ENCODE data around the gene CD163.
"Not testable (repeated sequence)": the region's sequence is repeated elsewhere in the genome, so short reads cannot be mapped to it uniquely, and the experiment has no call there.

Gene CD163

GRCh38 chr12:7503686-7504415 is at the start of gene CD163:
TSS of gene CD163 (minus strand) at chr12:7503777. CDS start at chr12:7503690, 87 bp downstream.
- Mint-ChIP-seq H3K4me3 (no peak within 1 kb of the TSS), H3K27me3 (peaks cover 9% of the 10 kb centered on the region), H3K4me1 (no peaks in the 10 kb centered on the region), H3K27ac (no peak within 1 kb of the TSS), H3K36me3 (no peaks in the 10 kb centered on the region), H3K9me3 (peaks cover 7% of the 10 kb centered on the region)

GRCh38 chr12:7542813-7543212 is 39.2 kb upstream of the CD163 start:
- Mint-ChIP-seq H3K4me1 (no peaks in the 10 kb centered on the region), H3K36me3 (peaks cover 2% of the 10 kb centered on the region), H3K9me3 (peaks cover 8% of the 10 kb centered on the region), H3K4me3 (no peak overlapping the region), H3K27me3 (peaks cover 35% of the 10 kb centered on the region), H3K27ac (no peak overlapping the region)

- H3K4me1 Mint-ChIP-seq, result no peaks in the 10 kb centered on the region
- H3K9me3 Mint-ChIP-seq, result peaks cover 8% of the 10 kb centered on the region
- peaks cover 4% of the 10 kb centered on the region for H3K36me3 Mint-ChIP-seq
- H3K4me3 Mint-ChIP-seq, result no peak overlapping the region
- H3K27me3 Mint-ChIP-seq, result peaks cover 40% of the 10 kb centered on the region
- no peak overlapping the region for H3K27ac Mint-ChIP-seq
Observed at GRCh38 chr12:7542046-7542445, 38.5 kb upstream of the CD163 start.

- Mint-ChIP-seq H3K27ac (no peak overlapping the region), H3K9me3 (peaks cover under 1% of the 10 kb centered on the region), H3K27me3 (peaks cover 7% of the 10 kb centered on the region), H3K36me3 (no peaks in the 10 kb centered on the region), H3K4me3 (no peak overlapping the region), H3K4me1 (no peaks in the 10 kb centered on the region)
Observed at GRCh38 chr12:7514416-7514815, 10.8 kb upstream of the CD163 start.

GRCh38 chr12:7512553-7512952 is 9.0 kb upstream of the CD163 start:
- Mint-ChIP-seq H3K36me3 (no peaks in the 10 kb centered on the region), H3K9me3 (peaks cover 11% of the 10 kb centered on the region), H3K4me1 (no peaks in the 10 kb centered on the region), H3K27ac (no peak overlapping the region), H3K27me3 (peaks cover 10% of the 10 kb centered on the region), H3K4me3 (no peak overlapping the region)

GRCh38 chr12:7509793-7510470 is 6.4 kb upstream of the CD163 start:
- not testable (repeated sequence) for H3K4me1 Mint-ChIP-seq, H3K27me3 Mint-ChIP-seq, H3K4me3 Mint-ChIP-seq, H3K27ac Mint-ChIP-seq, H3K36me3 Mint-ChIP-seq
- H3K9me3 Mint-ChIP-seq, result peaks cover 12% of the 10 kb centered on the region

- H3K27me3 Mint-ChIP-seq, result peaks cover 18% of the 10 kb centered on the region
- no peaks in the 10 kb centered on the region for H3K4me1 Mint-ChIP-seq
- no peaks in the 10 kb centered on the region for H3K36me3 Mint-ChIP-seq
- no peak overlapping the region for H3K4me3 Mint-ChIP-seq
- peaks cover 2% of the 10 kb centered on the region for H3K9me3 Mint-ChIP-seq
- no peak overlapping the region for H3K27ac Mint-ChIP-seq
Observed at GRCh38 chr12:7502612-7503011, 965 bp downstream of the CD163 start.

GRCh38 chr12:7501031-7501588 is 2.5 kb downstream of the CD163 start:
- Mint-ChIP-seq H3K9me3 (no peaks in the 10 kb centered on the region), H3K36me3 (no peaks in the 10 kb centered on the region), H3K27ac (no peak overlapping the region), H3K4me1 (no peaks in the 10 kb centered on the region), H3K4me3 (no peak overlapping the region), H3K27me3 (peaks cover 18% of the 10 kb centered on the region)

- no peaks in the 10 kb centered on the region for H3K36me3 Mint-ChIP-seq
- no peak overlapping the region for H3K27ac Mint-ChIP-seq
- peaks cover 25% of the 10 kb centered on the region for H3K27me3 Mint-ChIP-seq
- H3K4me1 Mint-ChIP-seq, result no peaks in the 10 kb centered on the region
- H3K9me3 Mint-ChIP-seq, result no peaks in the 10 kb centered on the region
- no peak overlapping the region for H3K4me3 Mint-ChIP-seq
Observed at GRCh38 chr12:7499636-7500035, 3.9 kb downstream of the CD163 start.

GRCh38 chr12:7498809-7499208 is 4.8 kb downstream of the CD163 start:
- Mint-ChIP-seq H3K36me3 (no peaks in the 10 kb centered on the region), H3K27ac (no peak overlapping the region), H3K4me1 (no peaks in the 10 kb centered on the region), H3K27me3 (peaks cover 25% of the 10 kb centered on the region), H3K9me3 (no peaks in the 10 kb centered on the region), H3K4me3 (no peak overlapping the region)

- Mint-ChIP-seq H3K36me3 (no peaks in the 10 kb centered on the region), H3K27me3 (peaks cover 25% of the 10 kb centered on the region), H3K27ac (no peak overlapping the region), H3K9me3 (no peaks in the 10 kb centered on the region), H3K4me3 (no peak overlapping the region), H3K4me1 (no peaks in the 10 kb centered on the region)
Observed at GRCh38 chr12:7497661-7498060, 5.9 kb downstream of the CD163 start.

GRCh38 chr12:7496451-7496850 is 7.1 kb downstream of the CD163 start:
- Mint-ChIP-seq H3K4me1 (no peaks in the 10 kb centered on the region), H3K9me3 (no peaks in the 10 kb centered on the region), H3K36me3 (no peaks in the 10 kb centered on the region), H3K27ac (no peak overlapping the region), H3K27me3 (peaks cover 26% of the 10 kb centered on the region), H3K4me3 (no peak overlapping the region)

- H3K4me1 Mint-ChIP-seq, result no peaks in the 10 kb centered on the region
Observed at GRCh38 chr12:7495136-7495535, 8.4 kb downstream of the CD163 start.

GRCh38 chr12:7493006-7493405 is 10.6 kb downstream of the CD163 start:
- Mint-ChIP-seq H3K4me3 (no peak overlapping the region), H3K4me1 (no peaks in the 10 kb centered on the region), H3K27me3 (peaks cover 13% of the 10 kb centered on the region), H3K27ac (no peak overlapping the region), H3K36me3 (no peaks in the 10 kb centered on the region), H3K9me3 (no peaks in the 10 kb centered on the region)

More at GRCh38 chr12:7495136-7495535, 8.4 kb downstream of the CD163 start:
- Mint-ChIP-seq H3K36me3 (no peaks in the 10 kb centered on the region), H3K9me3 (no peaks in the 10 kb centered on the region), H3K27me3 (peaks cover 25% of the 10 kb centered on the region), H3K27ac (no peak overlapping the region), H3K4me3 (no peak overlapping the region)

- no peaks in the 10 kb centered on the region for H3K9me3 Mint-ChIP-seq
- H3K4me1 Mint-ChIP-seq, result no peaks in the 10 kb centered on the region
- H3K4me3 Mint-ChIP-seq, result no peak overlapping the region
- H3K27me3 Mint-ChIP-seq, result no peaks in the 10 kb centered on the region
- H3K27ac Mint-ChIP-seq, result no peak overlapping the region
- no peaks in the 10 kb centered on the region for H3K36me3 Mint-ChIP-seq
Observed at GRCh38 chr12:7486512-7486911, 17.1 kb downstream of the CD163 start.

GRCh38 chr12:7485095-7485494 is 18.5 kb downstream of the CD163 start:
- no peaks in the 10 kb centered on the region for H3K36me3 Mint-ChIP-seq
- no peak overlapping the region for H3K27ac Mint-ChIP-seq
- H3K4me3 Mint-ChIP-seq, result no peak overlapping the region
- no peaks in the 10 kb centered on the region for H3K27me3 Mint-ChIP-seq
- no peaks in the 10 kb centered on the region for H3K9me3 Mint-ChIP-seq
- no peaks in the 10 kb centered on the region for H3K4me1 Mint-ChIP-seq

Data from activated naive CD4-positive, alpha-beta T cell treated with anti-CD3 and anti-CD28 coated beads, Interleukin-2, amount 50 U/mL, for 24 hours (primary cell).